ENCODE results near the gene TCHP.
"Not testable (repeated sequence)": the region's sequence is repeated elsewhere in the genome, so short reads cannot be mapped to it uniquely, and the experiment has no call there.

The TCHP gene

GRCh38 chr12:109897029-109897428 lies 3.0 kb upstream of the TCHP start:
- DNase-seq (ENCODE audit: low spot score): no peak
- TF ChIP-seq, protein P1, sequence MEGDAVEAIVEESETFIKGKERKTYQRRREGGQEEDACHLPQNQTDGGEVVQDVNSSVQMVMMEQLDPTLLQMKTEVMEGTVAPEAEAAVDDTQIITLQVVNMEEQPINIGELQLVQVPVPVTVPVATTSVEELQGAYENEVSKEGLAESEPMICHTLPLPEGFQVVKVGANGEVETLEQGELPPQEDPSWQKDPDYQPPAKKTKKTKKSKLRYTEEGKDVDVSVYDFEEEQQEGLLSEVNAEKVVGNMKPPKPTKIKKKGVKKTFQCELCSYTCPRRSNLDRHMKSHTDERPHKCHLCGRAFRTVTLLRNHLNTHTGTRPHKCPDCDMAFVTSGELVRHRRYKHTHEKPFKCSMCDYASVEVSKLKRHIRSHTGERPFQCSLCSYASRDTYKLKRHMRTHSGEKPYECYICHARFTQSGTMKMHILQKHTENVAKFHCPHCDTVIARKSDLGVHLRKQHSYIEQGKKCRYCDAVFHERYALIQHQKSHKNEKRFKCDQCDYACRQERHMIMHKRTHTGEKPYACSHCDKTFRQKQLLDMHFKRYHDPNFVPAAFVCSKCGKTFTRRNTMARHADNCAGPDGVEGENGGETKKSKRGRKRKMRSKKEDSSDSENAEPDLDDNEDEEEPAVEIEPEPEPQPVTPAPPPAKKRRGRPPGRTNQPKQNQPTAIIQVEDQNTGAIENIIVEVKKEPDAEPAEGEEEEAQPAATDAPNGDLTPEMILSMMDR (IDR thresholded peaks at IDR 0.05): no peak
- H3K27ac ChIP-seq: no peak overlapping the region
- H3K4me3 ChIP-seq: no peak overlapping the region

- Histone ChIP-seq H3K27ac (peak overlapping the region; percentile 65 to 82), H3K4me3 (peak overlapping the region; percentile 83)
- DNase-seq (ENCODE audit: low spot score): not testable (repeated sequence)
Observed at GRCh38 chr12:109899345-109899744, 729 bp upstream of the TCHP start.

DNA sequence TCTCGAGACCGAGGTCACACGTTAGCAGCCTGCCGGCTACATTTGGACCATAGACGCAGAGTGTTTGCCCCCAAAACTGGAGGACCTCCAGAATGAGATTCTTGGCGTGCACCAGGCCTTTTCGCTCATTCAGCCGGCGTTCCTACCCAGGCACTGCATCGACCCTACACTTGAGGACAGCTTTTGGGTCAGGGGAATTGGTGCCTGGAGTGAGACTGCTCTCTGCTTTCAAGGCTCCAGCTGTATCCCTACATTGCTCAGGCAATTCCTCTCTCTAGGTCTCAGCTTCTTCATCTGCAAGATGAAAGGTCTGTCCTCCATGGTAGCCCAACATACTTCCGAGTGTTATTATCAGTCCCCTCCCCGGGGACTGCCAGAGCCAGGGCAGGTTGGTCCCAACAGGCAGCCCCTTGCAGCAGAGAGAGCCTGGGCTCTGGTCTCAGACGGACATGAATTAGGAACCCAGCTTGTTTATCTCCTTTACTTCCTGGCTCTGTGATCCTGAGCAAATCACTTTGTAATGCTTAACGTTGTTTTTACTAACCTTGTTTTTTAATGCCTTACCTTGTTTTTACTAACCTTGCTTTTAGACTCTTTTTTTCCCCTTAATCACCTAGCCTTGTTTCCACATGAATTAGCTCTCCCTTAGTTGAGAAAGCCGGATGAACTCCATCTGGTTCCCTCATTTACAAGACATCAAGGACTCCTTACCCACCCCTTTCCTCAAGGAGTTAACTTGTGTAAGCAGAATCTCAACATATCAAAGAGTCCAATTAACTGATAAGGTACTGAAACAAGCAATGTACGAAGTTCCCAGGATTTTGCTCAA lies 892 bp downstream of the TCHP start:
- TF ChIP-seq, protein P1 (IDR thresholded peaks at IDR 0.05): no peak
- no peak for DNase-seq (ENCODE audit: low spot score)
- Histone ChIP-seq H3K27ac (peak overlapping the region; percentile 65 to 82), H3K4me3 (peak overlapping the region; percentile 83)

DNA sequence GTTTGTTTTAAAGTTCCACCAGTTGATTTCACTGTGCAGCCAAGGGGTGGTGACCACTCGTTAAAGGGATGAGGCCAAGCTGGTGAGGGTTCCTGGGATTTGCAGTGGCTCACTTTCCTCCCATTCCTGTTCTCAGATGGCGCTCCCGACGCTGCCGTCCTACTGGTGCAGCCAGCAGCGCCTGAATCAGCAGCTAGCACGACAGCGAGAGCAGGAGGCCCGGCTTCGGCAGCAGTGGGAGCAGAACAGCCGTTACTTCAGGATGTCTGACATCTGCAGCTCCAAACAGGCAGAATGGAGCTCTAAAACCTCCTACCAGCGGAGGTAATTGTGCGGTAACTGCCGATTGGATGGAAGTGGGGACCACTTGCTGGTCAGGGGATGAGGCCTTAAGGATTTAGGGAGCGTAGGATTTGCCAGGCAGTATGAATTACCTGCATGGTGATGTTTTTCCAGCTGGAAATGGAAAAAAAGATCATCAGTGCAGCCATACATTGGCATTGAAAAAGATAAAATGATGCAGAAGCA lies 2.9 kb downstream of the TCHP start:
- TF ChIP-seq, protein P1 (IDR thresholded peaks at IDR 0.05): no peak
- no peak overlapping the region for H3K27ac ChIP-seq
- no peak for DNase-seq (ENCODE audit: low spot score)
- no peak overlapping the region for H3K4me3 ChIP-seq

- TF ChIP-seq, protein P1 (IDR thresholded peaks at IDR 0.05): no peak
Observed at GRCh38 chr12:109905301-109905700, 5.2 kb downstream of the TCHP start.

GRCh38 chr12:109910254-109910968 lies 10.3 kb downstream of the TCHP start:
- TF ChIP-seq, protein P1 (IDR thresholded peaks at IDR 0.05): no peak
- H3K27ac ChIP-seq: no peak overlapping the region
- H3K4me3 ChIP-seq: no peak overlapping the region
- no peak for DNase-seq (ENCODE audit: low spot score)

More at GRCh38 chr12:109905301-109905700, 5.2 kb downstream of the TCHP start:
- Histone ChIP-seq H3K27ac (no peak overlapping the region), H3K4me3 (no peak overlapping the region)
- no peak for DNase-seq (ENCODE audit: low spot score)

- TF ChIP-seq, protein P1 (IDR thresholded peaks at IDR 0.05): no peak
- H3K4me3 ChIP-seq: no peak overlapping the region
- no peak for DNase-seq (ENCODE audit: low spot score)
- H3K27ac ChIP-seq: no peak overlapping the region
Observed at GRCh38 chr12:109910969-109911348, 10.9 kb downstream of the TCHP start.
